Activated T-cell treated with anti-CD3 and anti-CD28 coated beads, Interleukin-2, amount 50 U/mL, for 72 hours (primary cell): ENCODE results near the gene DOLPP1. TPM values are rescaled to one million over a fixed set of nuclear protein-coding genes. Genes with fewer than 3 reads are reported as not detected.
A peak's percentile ranks its signal among the peaks of the same experiment; 100 is the strongest.

Experiments used
- ATAC-seq, 2 donors: fragments of 150-1000 bp; cut with Tn5 transposase; replicated peaks in 1 of 2; 2 replicates each; pipeline ENCODE4 v1.10.0; 2021; ENCODE audit warnings: moderate library complexity in 2 of 2, mild to moderate bottlenecking in 1 of 2
- DNase-seq, 2 donors: peaks; one replicate each; pipeline ENCODE4 v3.0.0; 2021 to 2022; ENCODE audit warnings: mixed read lengths in 1 of 2
- H3K27ac Mint-ChIP-seq: one replicate; pipeline ENCODE4 v1.8.0; 2022; ENCODE audit warnings: mild to moderate bottlenecking, moderate library complexity, mixed read lengths
- H3K27me3 Mint-ChIP-seq: one replicate; pipeline ENCODE4 v1.8.0; 2022; ENCODE audit warnings: low read depth, mixed read lengths
- H3K36me3 Mint-ChIP-seq, 2 donors: one replicate each; pipeline ENCODE4 v1.8.0; 2022; ENCODE audit warnings: mixed read lengths in 2 of 2, mild to moderate bottlenecking in 1 of 2; ENCODE audit not compliant: insufficient read depth in 2 of 2
- H3K4me1 Mint-ChIP-seq: one replicate; pipeline ENCODE4 v1.8.0; 2022; ENCODE audit warnings: low read depth, mixed read lengths
- H3K4me3 Mint-ChIP-seq, 2 donors: one replicate each; pipeline ENCODE4 v1.8.0; 2022; ENCODE audit warnings: mild to moderate bottlenecking in 2 of 2, mixed read lengths in 2 of 2, moderate library complexity in 2 of 2
- H3K9me3 Mint-ChIP-seq, 2 donors: one replicate each; pipeline ENCODE4 v1.8.0; 2022; ENCODE audit warnings: mixed read lengths in 2 of 2
- total RNA-seq, 2 donors: library from RNA; stranded (reverse); gene quantifications; one replicate each; pipeline ENCODE4 v1.2.3, GENCODE V29; 2022

Gene DOLPP1
- total RNA-seq, 2 donors from 2014 or later, result 17.1 to 22.3 TPM

DNA sequence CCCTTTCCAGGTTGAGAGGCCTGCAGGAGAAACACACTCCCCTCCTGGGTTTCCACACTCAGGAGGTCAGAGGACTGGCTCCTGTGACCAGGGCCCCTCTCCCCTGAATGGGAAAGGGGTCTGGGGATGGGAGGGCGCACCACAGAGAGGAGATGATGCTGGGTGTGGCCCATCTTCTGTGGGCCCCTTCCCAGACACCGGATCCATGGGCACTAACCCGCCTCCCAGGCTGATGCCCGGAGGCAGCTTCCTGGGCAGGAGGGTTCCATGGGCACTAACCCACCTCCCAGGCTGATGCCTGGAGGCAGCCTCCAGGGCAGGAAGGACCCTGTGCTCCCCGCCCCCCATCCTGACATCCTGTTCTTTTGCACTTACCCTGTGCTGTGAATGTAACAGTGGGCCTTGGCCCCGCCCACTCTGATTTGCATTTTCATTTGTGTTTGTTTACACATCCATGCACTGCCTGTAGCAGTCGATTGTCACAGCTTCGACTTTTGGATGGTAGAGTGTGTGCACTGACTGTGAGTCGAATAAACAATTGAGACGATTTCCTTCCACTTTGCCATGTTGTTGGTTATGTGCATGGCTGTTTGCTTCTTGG, 9.3 kb upstream of the DOLPP1 start:
- H3K4me1 Mint-ChIP-seq, result peaks cover 30% of the 10 kb centered on the region
- no peak overlapping the region for H3K27ac Mint-ChIP-seq
- no peak for DNase-seq
- no peak overlapping the region for H3K4me3 Mint-ChIP-seq
- no peak for ATAC-seq
- no peaks in the 10 kb centered on the region for H3K36me3 Mint-ChIP-seq
- H3K9me3 Mint-ChIP-seq, result no peaks in the 10 kb centered on the region
- H3K27me3 Mint-ChIP-seq, result no peaks in the 10 kb centered on the region

DNA sequence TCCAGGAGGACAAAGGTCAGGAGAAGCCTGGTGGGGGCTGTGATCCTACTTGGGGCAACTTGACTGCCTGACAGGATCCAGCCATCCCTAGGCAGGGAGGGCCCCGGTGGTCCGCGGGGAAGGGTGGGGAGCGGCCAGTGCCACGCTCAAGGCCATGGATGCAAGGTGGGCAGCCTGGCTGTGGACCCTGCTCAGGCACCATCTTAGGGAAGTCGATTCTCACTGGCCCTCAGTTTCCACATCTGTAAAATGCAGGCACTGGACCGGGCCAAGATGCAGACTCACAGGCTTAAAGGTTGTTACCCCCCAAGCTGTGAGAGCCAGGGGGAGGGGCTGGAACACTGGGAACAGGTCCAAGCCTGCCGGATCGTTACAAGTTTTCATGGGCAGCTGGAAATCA, 8.7 kb upstream of the DOLPP1 start:
- ATAC-seq, result no peak
- Mint-ChIP-seq H3K36me3 (no peaks in the 10 kb centered on the region), H3K27me3 (no peaks in the 10 kb centered on the region), H3K9me3 (no peaks in the 10 kb centered on the region), H3K27ac (no peak overlapping the region), H3K4me1 (peaks cover 30% of the 10 kb centered on the region), H3K4me3 (no peak overlapping the region)
- no peak for DNase-seq

DNA sequence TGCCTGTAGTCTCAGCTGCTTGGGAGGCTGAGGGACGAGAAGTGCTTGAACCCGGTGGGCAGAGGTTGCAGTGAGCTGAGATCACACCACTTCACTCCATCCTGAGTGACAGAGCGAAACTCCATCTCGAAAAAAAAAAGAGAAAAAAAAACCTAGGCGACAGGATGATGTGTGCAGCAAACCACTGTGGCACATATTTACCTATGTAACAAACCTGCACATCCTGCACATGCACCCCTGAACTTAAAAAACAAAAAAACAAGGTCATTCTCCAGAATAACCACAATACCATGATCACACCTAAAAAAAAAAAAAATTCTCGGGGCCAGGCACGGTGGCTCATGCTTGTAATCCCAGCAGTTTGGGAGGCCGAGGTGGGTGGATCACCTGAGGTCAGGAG, 7.5 kb upstream of the DOLPP1 start:
- peaks cover 22% of the 10 kb centered on the region for H3K4me1 Mint-ChIP-seq
- H3K27me3 Mint-ChIP-seq, result no peaks in the 10 kb centered on the region
- no peaks in the 10 kb centered on the region for H3K9me3 Mint-ChIP-seq
- no peaks in the 10 kb centered on the region for H3K36me3 Mint-ChIP-seq
- peak in 1 of 2 donors; percentile 25 for ATAC-seq
- H3K27ac Mint-ChIP-seq, result peak overlapping the region; percentile 66
- H3K4me3 Mint-ChIP-seq, result no peak overlapping the region
- DNase-seq, result no peak

DNA sequence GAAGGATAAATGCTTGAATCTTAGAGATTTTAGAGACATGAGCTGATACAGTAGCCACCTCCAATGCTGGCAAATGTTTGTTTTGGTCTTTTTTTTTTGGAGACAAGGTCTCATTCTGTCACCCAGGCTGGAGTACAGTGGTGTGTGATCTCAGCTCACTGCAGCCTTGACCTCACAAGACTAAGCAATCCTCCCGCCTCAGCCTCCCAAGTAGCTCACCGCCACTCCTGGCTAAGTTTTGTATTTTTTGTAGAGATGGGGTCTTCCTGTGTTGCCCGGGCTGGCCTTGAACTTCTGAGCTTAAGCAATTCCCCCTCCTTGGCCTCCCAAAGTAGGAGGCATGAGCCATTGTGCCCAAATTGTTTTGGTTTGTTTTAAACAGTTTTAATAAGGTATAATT, 6.8 kb upstream of the DOLPP1 start:
- DNase-seq (no peak), ATAC-seq (no peak)
- no peaks in the 10 kb centered on the region for H3K9me3 Mint-ChIP-seq
- no peak overlapping the region for H3K4me3 Mint-ChIP-seq
- H3K36me3 Mint-ChIP-seq, result no peaks in the 10 kb centered on the region
- peaks cover 17% of the 10 kb centered on the region for H3K4me1 Mint-ChIP-seq
- no peak overlapping the region for H3K27ac Mint-ChIP-seq
- H3K27me3 Mint-ChIP-seq, result no peaks in the 10 kb centered on the region

DNA sequence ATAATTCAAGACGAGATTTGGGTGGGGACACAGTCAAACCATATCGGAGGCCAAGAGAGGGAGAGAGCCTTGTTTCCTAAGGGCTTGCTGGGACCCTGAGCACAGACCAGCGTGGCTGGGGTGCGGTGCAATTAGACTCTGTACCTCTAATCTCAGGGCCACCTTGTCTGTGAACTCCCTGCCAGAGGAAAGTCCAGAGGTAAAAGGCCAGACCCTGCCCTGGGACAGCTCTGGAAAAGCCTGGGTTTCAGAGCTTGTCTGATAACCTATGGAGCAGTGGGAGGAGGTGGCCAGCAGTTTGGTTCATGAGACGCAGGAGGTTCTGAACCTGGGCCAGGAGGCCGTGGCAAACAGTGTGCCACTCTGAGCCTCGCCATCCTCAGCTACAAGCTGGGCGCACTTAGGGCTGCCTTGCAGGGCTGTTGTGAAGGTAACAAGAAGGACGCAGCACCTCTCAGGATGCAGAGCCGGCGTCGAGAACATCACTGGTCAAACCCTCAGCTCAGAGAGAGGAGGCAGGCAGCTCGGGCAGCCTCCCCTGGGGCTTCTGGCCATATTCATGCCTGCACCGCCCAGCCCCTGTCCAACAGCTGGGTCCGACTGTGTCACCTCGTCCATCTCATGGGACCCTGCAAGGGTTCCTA, 4.8 kb upstream of the DOLPP1 start:
- Mint-ChIP-seq H3K36me3 (no peaks in the 10 kb centered on the region), H3K27me3 (no peaks in the 10 kb centered on the region), H3K4me1 (peaks cover 25% of the 10 kb centered on the region), H3K4me3 (no peak overlapping the region), H3K27ac (no peak overlapping the region), H3K9me3 (no peaks in the 10 kb centered on the region)
- no peak for DNase-seq
- ATAC-seq, result no peak

DNA sequence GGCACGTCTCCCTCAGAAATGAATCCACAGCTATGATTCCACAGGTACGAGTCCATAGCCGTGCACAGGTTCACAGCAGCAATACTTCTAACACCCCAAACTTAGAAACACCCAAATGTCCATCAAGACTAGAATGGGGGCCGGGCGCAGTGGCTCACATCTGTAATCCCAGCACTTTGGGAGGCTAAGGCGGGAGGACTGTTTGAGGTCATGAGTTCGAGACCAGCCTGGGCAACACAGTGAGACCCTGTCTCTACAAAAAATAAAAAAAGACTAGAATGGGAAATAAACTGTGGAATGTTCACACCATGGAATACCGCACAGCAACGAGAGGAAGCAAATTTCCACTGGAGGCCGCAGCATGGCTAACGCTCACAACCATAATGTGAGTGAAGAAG, 4.3 kb upstream of the DOLPP1 start:
- Mint-ChIP-seq H3K36me3 (no peaks in the 10 kb centered on the region), H3K4me3 (no peak overlapping the region), H3K27me3 (no peaks in the 10 kb centered on the region), H3K27ac (no peak overlapping the region), H3K4me1 (peaks cover 26% of the 10 kb centered on the region), H3K9me3 (no peaks in the 10 kb centered on the region)
- DNase-seq, result no peak
- ATAC-seq, result no peak

DNA sequence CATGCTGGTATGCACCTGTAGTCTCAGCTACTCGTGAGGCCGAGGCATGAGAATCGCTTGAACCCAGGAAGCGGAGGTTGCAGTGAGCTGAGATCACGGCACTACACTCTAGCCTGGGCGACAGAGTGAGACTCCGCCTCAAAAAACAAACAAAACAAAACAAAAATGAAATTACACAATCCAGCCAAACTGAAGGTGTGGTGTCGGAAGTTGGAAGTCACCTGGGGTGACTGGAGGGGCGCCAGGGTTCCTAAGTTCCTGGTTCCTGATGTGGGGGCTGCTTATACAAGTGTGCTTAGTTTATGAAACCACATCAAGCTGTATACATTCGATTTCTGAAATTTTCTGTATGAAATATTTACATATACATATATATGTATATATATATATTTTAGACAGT, 3.7 kb upstream of the DOLPP1 start:
- Mint-ChIP-seq H3K27me3 (no peaks in the 10 kb centered on the region), H3K4me1 (peaks cover 32% of the 10 kb centered on the region), H3K27ac (no peak overlapping the region), H3K9me3 (no peaks in the 10 kb centered on the region), H3K4me3 (no peak overlapping the region), H3K36me3 (no peaks in the 10 kb centered on the region)
- DNase-seq (no peak), ATAC-seq (no peak)

DNA sequence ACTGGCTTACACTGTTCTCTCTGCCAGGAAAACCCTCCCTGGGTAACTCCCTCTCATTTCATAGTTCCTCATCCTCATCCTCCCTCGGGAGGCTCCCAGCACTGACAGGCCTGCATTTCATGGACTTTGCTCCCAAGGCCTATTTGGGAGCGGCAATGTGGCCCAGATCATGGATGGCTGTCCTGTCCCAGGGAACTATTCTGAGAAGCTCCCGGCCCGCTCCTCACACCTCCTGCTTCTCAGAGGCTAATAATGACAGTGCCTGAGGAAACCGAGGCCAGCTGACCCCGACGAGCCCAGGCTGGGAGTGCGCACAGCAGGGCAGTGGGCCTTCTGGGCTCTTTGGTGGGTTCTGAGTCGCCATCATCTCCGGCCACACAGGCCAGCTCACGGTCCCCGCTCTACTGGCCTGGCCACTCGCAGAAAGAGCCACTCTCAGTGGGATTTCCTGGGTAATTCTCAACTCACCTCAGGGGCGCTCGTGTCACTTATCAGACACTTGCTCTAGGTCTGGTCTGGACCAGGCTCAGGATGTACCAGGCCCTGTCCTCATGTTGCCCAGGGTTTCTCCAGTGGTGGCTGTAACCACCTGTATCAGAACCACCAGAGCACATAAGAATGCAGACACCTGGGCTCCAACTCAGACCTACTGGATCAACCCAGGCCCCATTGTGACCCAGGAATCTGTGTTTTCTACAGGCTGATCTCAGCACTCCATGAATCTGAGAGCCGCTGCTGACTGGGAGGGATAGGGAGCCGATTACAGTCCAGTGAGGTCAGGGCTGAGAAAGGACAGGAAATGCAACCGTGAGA, 2.0 kb upstream of the DOLPP1 start:
- no peak for DNase-seq
- Mint-ChIP-seq H3K4me1 (peaks cover 34% of the 10 kb centered on the region), H3K36me3 (no peaks in the 10 kb centered on the region), H3K4me3 (peak overlapping the region; percentile 95 to 98), H3K27ac (no peak overlapping the region), H3K27me3 (no peaks in the 10 kb centered on the region), H3K9me3 (no peaks in the 10 kb centered on the region)
- ATAC-seq, result no peak

DNA sequence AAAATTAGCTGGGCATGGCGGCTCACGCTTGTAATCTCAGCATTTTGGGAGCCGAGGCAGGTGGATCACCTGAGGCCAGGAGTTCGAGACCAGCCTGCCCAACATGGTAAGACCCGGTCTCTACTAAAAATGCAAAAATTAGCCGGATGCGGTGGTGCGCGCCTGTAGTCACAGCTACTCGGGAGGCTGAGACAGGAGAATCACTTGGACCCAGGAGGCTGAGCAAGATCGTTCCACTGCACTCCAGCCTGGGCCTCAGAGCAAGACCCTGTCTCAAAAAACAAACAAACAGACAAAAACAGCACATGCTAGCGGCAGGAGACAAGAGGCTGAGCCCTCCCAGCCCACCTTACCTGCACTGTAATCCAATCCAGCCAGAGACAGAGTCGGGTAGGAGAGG, 1.1 kb upstream of the DOLPP1 start:
- Mint-ChIP-seq H3K36me3 (no peaks in the 10 kb centered on the region), H3K4me1 (peaks cover 34% of the 10 kb centered on the region), H3K9me3 (no peaks in the 10 kb centered on the region), H3K27me3 (no peaks in the 10 kb centered on the region), H3K4me3 (peak overlapping the region; percentile 95 to 98), H3K27ac (no peak overlapping the region)
- ATAC-seq, result no peak
- no peak for DNase-seq

DNA sequence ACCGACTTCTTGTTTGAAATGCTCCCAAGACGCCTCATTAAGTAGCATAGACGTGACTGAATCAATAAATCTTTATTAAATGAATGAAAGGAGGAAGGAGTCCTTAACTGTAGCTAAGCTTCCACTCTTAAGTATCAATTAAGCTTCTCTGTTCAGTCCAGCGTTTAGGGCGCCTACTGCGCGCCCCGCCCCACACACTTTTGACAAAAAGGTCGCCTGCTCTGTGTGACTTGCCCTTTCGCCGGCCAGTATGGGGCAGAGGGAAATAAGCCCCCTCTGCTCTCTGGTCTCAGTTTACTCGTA, 662 bp upstream of the DOLPP1 start:
- Mint-ChIP-seq H3K9me3 (no peaks in the 10 kb centered on the region), H3K27me3 (no peaks in the 10 kb centered on the region), H3K4me3 (peak overlapping the region; percentile 95 to 98), H3K27ac (peak overlapping the region; percentile 83), H3K4me1 (peaks cover 34% of the 10 kb centered on the region), H3K36me3 (no peaks in the 10 kb centered on the region)
- DNase-seq (no peak), ATAC-seq (no peak)

DNA sequence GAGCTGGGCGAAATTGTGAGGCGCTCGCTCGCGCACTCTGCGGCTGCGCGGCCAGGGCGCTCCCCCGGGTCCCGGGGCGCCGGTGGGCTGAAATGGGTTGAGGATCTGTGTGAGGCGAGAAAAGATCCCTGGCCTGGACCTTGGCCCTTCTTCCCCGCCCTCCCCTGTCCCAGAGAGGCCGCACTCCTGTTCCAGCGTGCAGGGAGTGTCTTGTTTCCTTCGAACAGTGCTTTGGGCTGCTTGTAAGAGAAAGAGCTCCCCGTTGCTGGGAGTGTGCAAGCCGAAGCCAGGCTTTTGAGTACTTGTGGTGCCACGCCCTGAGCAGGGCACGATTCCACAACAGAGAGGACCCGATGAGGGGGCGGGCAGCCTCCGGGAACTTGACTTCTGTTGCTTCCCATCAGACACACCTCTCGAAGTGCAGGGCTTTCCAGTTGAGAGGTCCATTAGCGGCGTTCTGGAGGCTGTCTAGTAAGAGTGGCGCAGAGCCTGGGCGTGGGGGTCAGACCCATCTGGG, 535 bp downstream of the DOLPP1 start:
- Mint-ChIP-seq H3K9me3 (no peaks in the 10 kb centered on the region), H3K36me3 (no peaks in the 10 kb centered on the region), H3K27ac (peak overlapping the region; percentile 68), H3K27me3 (no peaks in the 10 kb centered on the region), H3K4me3 (peak overlapping the region; percentile 95 to 98), H3K4me1 (peaks cover 34% of the 10 kb centered on the region)
- ATAC-seq, result no peak
- DNase-seq, result no peak

DNA sequence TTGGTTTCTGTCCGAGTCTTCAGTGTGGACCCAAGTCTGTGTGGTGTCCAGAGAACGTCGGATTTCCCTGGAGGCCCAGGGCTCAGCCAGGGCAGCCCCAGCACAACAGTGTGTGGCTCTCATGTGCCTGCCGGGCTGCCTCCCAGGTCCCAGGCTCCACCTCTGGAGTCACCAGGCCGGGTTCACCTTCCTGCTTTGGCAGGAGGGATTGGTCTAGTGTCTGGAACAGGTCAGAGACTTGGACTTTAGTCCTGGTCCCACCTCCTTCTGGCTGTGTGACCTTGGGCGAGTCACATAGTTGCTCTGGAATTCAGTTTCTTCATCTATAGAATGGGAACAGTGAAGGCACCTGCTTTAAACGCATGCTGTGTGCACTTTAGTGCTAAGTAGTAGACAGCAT, 3.2 kb downstream of the DOLPP1 start:
- Mint-ChIP-seq H3K27me3 (no peaks in the 10 kb centered on the region), H3K27ac (no peak overlapping the region), H3K36me3 (no peaks in the 10 kb centered on the region), H3K9me3 (no peaks in the 10 kb centered on the region), H3K4me3 (no peak overlapping the region), H3K4me1 (peaks cover 32% of the 10 kb centered on the region)
- ATAC-seq, result no peak
- no peak for DNase-seq

DNA sequence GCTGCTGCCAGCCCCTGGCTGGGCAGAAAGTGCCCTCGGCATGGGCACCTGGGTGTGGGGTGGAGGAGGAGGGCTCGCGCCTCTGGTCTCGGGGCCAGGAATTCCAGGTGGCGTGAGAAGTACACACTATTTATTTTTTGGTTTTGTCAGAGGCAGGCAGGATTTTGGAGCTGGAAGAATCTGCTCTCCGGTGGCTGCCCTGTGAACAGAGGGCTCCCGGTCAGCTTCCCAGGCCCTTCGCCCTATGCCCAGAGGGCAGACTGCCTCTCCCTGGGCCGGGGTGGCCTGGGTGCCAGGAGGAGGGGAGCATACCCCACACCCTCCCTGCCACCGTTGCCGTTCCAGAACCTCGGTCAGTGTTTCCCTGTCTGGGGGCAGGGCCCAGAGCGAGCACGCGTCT, 8.3 kb downstream of the DOLPP1 start:
- H3K27me3 Mint-ChIP-seq, result no peaks in the 10 kb centered on the region
- no peaks in the 10 kb centered on the region for H3K9me3 Mint-ChIP-seq
- no peak overlapping the region for H3K27ac Mint-ChIP-seq
- no peak overlapping the region for H3K4me3 Mint-ChIP-seq
- H3K36me3 Mint-ChIP-seq, result no peaks in the 10 kb centered on the region
- no peak for DNase-seq
- H3K4me1 Mint-ChIP-seq, result no peaks in the 10 kb centered on the region
- no peak for ATAC-seq
